SJSA1 (cell line): ENCODE measurements around the gene CSNK2B. TPM values are rescaled to one million over a fixed set of nuclear protein-coding genes. Genes with fewer than 3 reads are reported as not detected.
A peak's percentile ranks its signal among the peaks of the same experiment; 100 is the strongest.

Experiments
- DNase-seq, 2 experiments: peaks; one replicate each; pipeline ENCODE4 v3.0.0-alpha.2; 2015 to 2020; ENCODE audit warnings: low spot score in 2 of 2, low read depth in 1 of 2
- H3K27ac ChIP-seq: fragments of 250-450 bp; sonication (Bioruptor Pico); 2 replicates; pipeline ENCODE4 v1.5.1; 2020; ENCODE audit warnings: mild to moderate bottlenecking, moderate library complexity
- H3K27me3 ChIP-seq: fragments of 250-450 bp; sonication (Bioruptor Pico); replicated peaks from 2 replicates; pipeline ENCODE4 v1.5.1; 2020; ENCODE audit warnings: mild to moderate bottlenecking, moderate library complexity
- H3K36me3 ChIP-seq: fragments of 250-450 bp; sonication (Bioruptor Pico); 2 replicates; pipeline ENCODE4 v1.5.1; 2020; ENCODE audit warnings: mild to moderate bottlenecking
- H3K4me1 ChIP-seq: fragments of 250-450 bp; sonication (Bioruptor Pico); replicated peaks from 2 replicates; pipeline ENCODE4 v1.6.1; 2021; ENCODE audit warnings: mild to moderate bottlenecking
- H3K4me3 ChIP-seq: fragments of 250-450 bp; sonication (Bioruptor Pico); 2 replicates; pipeline ENCODE4 v1.5.1; 2020; ENCODE audit warnings: mild to moderate bottlenecking
- H3K9me3 ChIP-seq: fragments of 250-450 bp; sonication (Bioruptor Pico); replicated peaks from 2 replicates; pipeline ENCODE4 v1.5.1; 2020; ENCODE audit warnings: mild to moderate bottlenecking
- total RNA-seq: library from RNA; depleted of rRNA; stranded (reverse); fragments of >200 nt; shearing (Covaris generic); gene quantifications from 2 replicates; pipeline ENCODE4 v1.2.3, GENCODE V29; 2014; rRNA removed

Gene CSNK2B
- 270 and 293 TPM in 2 replicates for total RNA-seq

- no peaks in the 10 kb centered on the region for H3K27me3 ChIP-seq
- DNase-seq = peak; percentile 97 to 98
- peaks cover 64% of the 10 kb centered on the region for H3K36me3 ChIP-seq
- peak within 1 kb of the TSS; percentile 75 for H3K4me3 ChIP-seq
- H3K9me3 ChIP-seq = no peaks in the 10 kb centered on the region
- peak within 1 kb of the TSS; percentile 92 for H3K27ac ChIP-seq
- peaks cover 28% of the 10 kb centered on the region for H3K4me1 ChIP-seq
Observed at GRCh38 chr6:31665501-31666336, at the start of gene CSNK2B. TSS of gene CSNK2B (plus strand) at chr6:31666080. CDS start at chr6:31666832, 752 bp downstream.

GRCh38 chr6:31617010-31617409 is 48.9 kb upstream of the CSNK2B start:
- H3K4me1 ChIP-seq = no peaks in the 10 kb centered on the region; the same call in 1 of the 2 replicates
- no peak for DNase-seq
- H3K36me3 ChIP-seq = peaks cover 14% of the 10 kb centered on the region
- H3K4me3 ChIP-seq = no peak overlapping the region
- H3K9me3 ChIP-seq = no peaks in the 10 kb centered on the region
- no peak overlapping the region for H3K27ac ChIP-seq
- no peaks in the 10 kb centered on the region for H3K27me3 ChIP-seq

GRCh38 chr6:31619805-31620585 is 45.9 kb upstream of the CSNK2B start:
- Histone ChIP-seq H3K4me3 (peak overlapping the region; percentile 77), H3K9me3 (no peaks in the 10 kb centered on the region), H3K27ac (peak overlapping the region; percentile 98), H3K36me3 (peaks cover 44% of the 10 kb centered on the region), H3K4me1 (peaks cover 8% of the 10 kb centered on the region), H3K27me3 (no peaks in the 10 kb centered on the region)
- DNase-seq = peak; percentile 99 to 100

GRCh38 chr6:31620586-31621319 is 45.1 kb upstream of the CSNK2B start, which contains the start of gene PRRC2A:
TSS of gene PRRC2A (plus strand) at chr6:31620715. CDS start at chr6:31622790, 2,075 bp downstream.
- Histone ChIP-seq H3K27me3 (no peaks in the 10 kb centered on the region), H3K4me1 (peaks cover 8% of the 10 kb centered on the region), H3K36me3 (peaks cover 51% of the 10 kb centered on the region), H3K9me3 (no peaks in the 10 kb centered on the region), H3K27ac (peak within 1 kb of the TSS; percentile 98), H3K4me3 (peak within 1 kb of the TSS; percentile 77)
- peak; percentile 82 to 85 for DNase-seq

GRCh38 chr6:31621320-31621939 is 44.5 kb upstream of the CSNK2B start:
- peaks cover 58% of the 10 kb centered on the region for H3K36me3 ChIP-seq
- no peaks in the 10 kb centered on the region for H3K9me3 ChIP-seq
- peak overlapping the region; percentile 77 for H3K4me3 ChIP-seq
- no peak for DNase-seq
- H3K27me3 ChIP-seq = no peaks in the 10 kb centered on the region
- H3K4me1 ChIP-seq = peaks cover 8% of the 10 kb centered on the region
- H3K27ac ChIP-seq = peak overlapping the region; percentile 86

GRCh38 chr6:31621991-31622390 is 43.9 kb upstream of the CSNK2B start:
- DNase-seq = peak in 1 of 2 experiments; percentile 11
- no peak overlapping the region for H3K27ac ChIP-seq
- no peaks in the 10 kb centered on the region for H3K27me3 ChIP-seq
- H3K4me1 ChIP-seq = peaks cover 8% of the 10 kb centered on the region
- H3K36me3 ChIP-seq = peaks cover 64% of the 10 kb centered on the region
- no peaks in the 10 kb centered on the region for H3K9me3 ChIP-seq
- H3K4me3 ChIP-seq = peak overlapping the region; percentile 77

GRCh38 chr6:31622684-31623091 is 43.2 kb upstream of the CSNK2B start:
- H3K36me3 ChIP-seq = peaks cover 71% of the 10 kb centered on the region
- peaks cover 8% of the 10 kb centered on the region for H3K4me1 ChIP-seq
- no peak overlapping the region for H3K27ac ChIP-seq
- no peaks in the 10 kb centered on the region for H3K27me3 ChIP-seq
- no peak for DNase-seq
- no peak overlapping the region for H3K4me3 ChIP-seq
- no peaks in the 10 kb centered on the region for H3K9me3 ChIP-seq

GRCh38 chr6:31624070-31624469 is 41.8 kb upstream of the CSNK2B start:
- Histone ChIP-seq H3K9me3 (no peaks in the 10 kb centered on the region), H3K4me3 (no peak overlapping the region), H3K27me3 (no peaks in the 10 kb centered on the region), H3K27ac (no peak overlapping the region), H3K36me3 (peaks cover 84% of the 10 kb centered on the region), H3K4me1 (peaks cover 8% of the 10 kb centered on the region)
- no peak for DNase-seq

- peaks cover 8% of the 10 kb centered on the region for H3K4me1 ChIP-seq
- H3K4me3 ChIP-seq = no peak overlapping the region
- DNase-seq = no peak
- H3K36me3 ChIP-seq = peaks cover 99% of the 10 kb centered on the region
- no peaks in the 10 kb centered on the region for H3K27me3 ChIP-seq
- no peak overlapping the region for H3K27ac ChIP-seq
- no peaks in the 10 kb centered on the region for H3K9me3 ChIP-seq
Observed at GRCh38 chr6:31626952-31627351, 38.9 kb upstream of the CSNK2B start.

- Histone ChIP-seq H3K4me3 (no peak overlapping the region), H3K36me3 (peaks cover 99% of the 10 kb centered on the region), H3K27me3 (no peaks in the 10 kb centered on the region), H3K9me3 (no peaks in the 10 kb centered on the region), H3K4me1 (peaks cover under 1% of the 10 kb centered on the region), H3K27ac (no peak overlapping the region)
- no peak for DNase-seq
Observed at GRCh38 chr6:31627690-31628287, 38.1 kb upstream of the CSNK2B start.

- H3K27ac ChIP-seq = no peak overlapping the region
- H3K4me3 ChIP-seq = no peak overlapping the region
- no peaks in the 10 kb centered on the region for H3K9me3 ChIP-seq
- peaks cover 99% of the 10 kb centered on the region for H3K36me3 ChIP-seq
- H3K4me1 ChIP-seq = no peaks in the 10 kb centered on the region
- DNase-seq = no peak
- no peaks in the 10 kb centered on the region for H3K27me3 ChIP-seq
Observed at GRCh38 chr6:31629014-31629413, 36.9 kb upstream of the CSNK2B start.

GRCh38 chr6:31630177-31630934 is 35.5 kb upstream of the CSNK2B start:
- no peak for DNase-seq
- H3K27ac ChIP-seq = no peak overlapping the region
- no peak overlapping the region for H3K4me3 ChIP-seq
- no peaks in the 10 kb centered on the region for H3K27me3 ChIP-seq
- H3K36me3 ChIP-seq = peaks cover 99% of the 10 kb centered on the region
- H3K4me1 ChIP-seq = no peaks in the 10 kb centered on the region
- H3K9me3 ChIP-seq = no peaks in the 10 kb centered on the region
